HG02759 (cell line): ENCODE data around the gene PRKCE.

ENCODE experiments used
- ATAC-seq: cut with Tn5 transposase; IDR thresholded peaks from one replicate; pipeline ENCODE4 v1.9.1; 2021; ENCODE audit warnings: mild to moderate bottlenecking, moderate library complexity; ENCODE audit not compliant: unreplicated experiment

PRKCE gene

GRCh38 chr2:45722477-45722876 is 71.0 kb downstream of the PRKCE start:
- ATAC-seq, result no peak

- ATAC-seq, result no peak
Measured at GRCh38 chr2:45723857-45724256, 72.4 kb downstream of the PRKCE start.

- ATAC-seq, result no peak
Measured at GRCh38 chr2:45724335-45724734, 72.9 kb downstream of the PRKCE start.

DNA sequence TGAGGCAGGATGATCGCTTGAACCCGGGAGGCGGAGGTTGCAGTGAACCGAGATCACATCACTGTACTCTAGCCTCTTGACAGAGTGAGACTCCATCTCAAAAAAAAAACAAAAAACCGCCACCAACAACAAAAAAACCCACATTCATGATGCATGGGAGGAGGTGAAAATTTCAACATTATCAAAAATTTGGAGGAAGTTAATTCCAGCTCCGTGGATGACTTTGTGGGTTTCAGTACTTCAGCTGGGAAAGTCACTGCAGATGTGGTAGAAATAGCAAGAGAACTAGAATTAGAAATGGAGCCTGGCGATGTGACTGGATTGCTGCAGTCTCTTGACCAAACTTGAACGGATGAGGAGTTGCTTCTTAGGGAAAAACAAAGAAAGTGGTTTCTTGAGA is 74.3 kb downstream of the PRKCE start:
- ATAC-seq, result no peak

- no peak for ATAC-seq
Measured at GRCh38 chr2:45726188-45726587, 74.7 kb downstream of the PRKCE start.

- ATAC-seq, result peak; percentile 83
Measured at GRCh38 chr2:45728458-45728942, 77.0 kb downstream of the PRKCE start.

DNA sequence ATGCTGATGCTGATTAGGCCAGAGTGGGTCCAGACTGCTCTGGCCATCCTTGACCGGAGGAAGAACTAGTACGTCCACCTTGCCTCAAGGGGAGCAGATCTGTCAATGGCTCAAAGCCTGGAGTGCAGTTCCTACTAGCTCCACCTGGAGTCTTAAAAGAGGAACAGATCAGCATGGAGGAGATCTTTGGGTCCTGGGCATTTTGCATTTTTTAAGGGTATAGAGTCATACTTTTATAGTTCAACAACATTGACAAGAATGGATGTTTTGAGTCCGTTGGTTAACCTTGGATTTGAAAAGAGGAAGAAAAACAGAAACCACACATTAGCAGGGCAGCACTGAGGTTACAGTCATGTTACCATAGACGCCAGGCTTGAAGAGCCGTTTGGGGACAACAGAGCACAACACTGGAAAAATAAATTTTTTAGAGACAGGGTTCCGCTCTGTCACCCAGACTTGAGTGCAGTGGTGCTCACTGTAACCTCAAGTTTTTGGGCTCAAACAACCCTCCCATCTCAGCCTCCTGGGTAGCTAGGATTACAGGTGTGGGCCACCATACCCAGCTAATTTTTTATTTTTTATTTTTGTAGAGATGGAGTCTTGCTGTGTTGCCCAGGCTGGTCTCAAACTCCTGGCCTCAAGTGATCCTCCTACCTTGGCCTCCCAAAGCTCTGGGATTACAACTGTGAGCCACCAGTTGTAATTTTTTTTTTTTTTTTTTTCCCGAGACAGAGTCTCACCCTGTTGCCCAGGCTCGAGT is 78.5 kb downstream of the PRKCE start:
- peak; percentile 64 for ATAC-seq

DNA sequence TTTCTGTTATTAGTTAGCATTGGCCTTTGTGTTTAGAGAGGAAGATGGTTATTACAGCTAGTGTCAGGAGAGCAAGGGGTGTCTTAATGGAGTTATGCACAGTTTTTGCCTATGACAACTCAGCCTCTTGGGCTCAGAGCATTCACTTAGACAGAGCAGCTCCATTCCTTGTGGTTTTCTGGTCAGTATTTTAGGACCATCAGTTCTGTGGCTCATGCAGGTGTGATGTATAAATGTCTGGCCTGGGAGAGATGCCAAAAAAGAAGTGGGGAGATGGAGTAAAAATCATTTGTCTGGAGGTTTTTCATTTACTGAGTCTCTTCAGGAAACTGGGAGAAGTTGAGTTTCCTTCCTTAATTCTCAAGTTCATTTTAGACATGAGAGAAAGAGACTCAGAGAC is 79.7 kb downstream of the PRKCE start:
- ATAC-seq, result no peak

- no peak for ATAC-seq
Measured at GRCh38 chr2:45732436-45732835, 81.0 kb downstream of the PRKCE start.

GRCh38 chr2:45732946-45733345 is 81.5 kb downstream of the PRKCE start:
- ATAC-seq, result no peak

- no peak for ATAC-seq
Measured at GRCh38 chr2:45734336-45734735, 82.9 kb downstream of the PRKCE start.

- no peak for ATAC-seq
Measured at GRCh38 chr2:45734952-45735351, 83.5 kb downstream of the PRKCE start.

DNA sequence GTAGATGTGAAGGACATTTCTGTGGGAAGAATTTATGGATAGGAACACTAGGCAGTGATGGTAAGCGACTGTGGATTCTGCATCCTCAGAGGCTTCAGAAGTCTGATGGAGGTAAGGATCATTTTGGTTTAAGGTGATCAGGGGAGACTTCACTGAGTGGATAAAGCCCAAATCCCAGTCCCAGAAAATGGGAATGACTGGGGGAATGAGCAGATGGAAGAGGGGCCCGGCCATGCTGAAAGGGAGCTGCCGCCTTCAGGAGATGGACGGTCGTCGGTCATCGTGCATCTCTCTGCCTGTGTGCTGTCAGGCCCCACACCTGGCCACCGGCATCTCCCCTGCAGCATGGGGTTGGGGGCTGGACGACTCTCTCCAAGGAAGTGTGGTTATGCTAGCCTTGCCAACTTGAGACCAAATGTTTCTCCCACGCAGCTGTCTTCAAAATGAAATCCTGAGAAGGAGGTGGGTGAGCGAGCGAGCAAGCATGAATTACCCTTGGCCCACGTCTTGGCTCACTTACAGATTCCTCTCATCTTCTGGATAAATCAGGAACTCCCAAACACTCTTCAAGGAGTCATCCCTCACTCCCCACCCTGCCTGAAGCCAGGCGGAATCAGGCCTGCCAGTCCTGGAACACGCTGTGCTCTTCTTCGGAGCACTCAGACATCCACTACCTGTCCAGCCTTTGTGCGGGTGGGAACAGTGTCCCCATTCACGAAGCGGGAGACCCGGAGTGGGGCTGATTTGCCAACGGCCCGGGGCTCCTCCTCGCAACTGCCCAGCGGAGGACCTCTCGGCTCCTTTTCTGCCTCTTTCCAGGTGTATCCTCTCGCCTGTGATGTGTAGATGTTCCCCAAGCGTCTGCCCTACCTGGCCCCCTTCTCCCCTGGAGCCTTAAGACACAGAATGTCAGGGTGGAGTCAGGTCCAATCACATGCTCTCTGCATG is 85.6 kb downstream of the PRKCE start:
- ATAC-seq, result no peak

- ATAC-seq, result no peak
Measured at GRCh38 chr2:45739796-45740485, 88.5 kb downstream of the PRKCE start.

GRCh38 chr2:45741161-45741850 is 89.8 kb downstream of the PRKCE start:
- ATAC-seq, result no peak

DNA sequence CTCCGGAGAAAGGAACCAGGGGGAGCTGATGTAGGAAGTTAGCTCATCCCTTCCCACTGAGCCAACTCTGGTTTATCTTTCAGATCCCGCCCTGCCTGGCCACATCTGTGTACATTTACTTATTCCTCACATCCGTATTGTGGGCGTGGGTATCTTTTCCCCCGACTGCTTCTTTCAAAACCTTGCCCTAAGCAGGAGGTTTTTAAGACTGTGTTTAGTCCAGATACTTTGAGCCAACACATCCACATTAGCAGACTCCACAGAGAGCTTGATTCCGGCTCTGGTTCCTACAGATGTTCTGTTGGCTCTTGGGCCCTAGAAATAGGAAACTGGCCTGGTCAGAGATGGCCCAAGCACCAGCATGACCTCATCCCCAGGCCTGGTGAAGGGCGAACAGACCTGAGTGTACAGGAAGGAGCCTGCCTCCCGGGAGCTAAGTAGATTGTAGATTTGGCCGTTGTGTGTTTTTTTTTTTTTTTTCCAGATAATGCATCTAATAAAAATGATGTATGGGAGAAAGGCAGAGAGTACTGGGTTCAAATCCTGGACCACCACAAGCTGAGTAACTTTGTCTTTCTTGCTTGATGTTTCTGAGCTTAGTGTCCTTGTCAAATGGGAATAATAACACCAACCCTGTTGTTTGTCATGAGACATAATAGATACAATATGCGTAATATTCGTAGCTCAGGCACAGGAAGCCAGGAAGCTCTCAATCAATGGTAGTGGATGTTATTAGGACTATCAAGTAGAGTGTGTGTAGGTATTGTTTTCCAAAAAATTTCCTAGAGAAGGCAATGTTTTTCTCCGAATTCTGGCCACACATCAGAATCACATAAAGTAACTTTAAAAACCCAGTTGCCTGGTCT is 92.3 kb downstream of the PRKCE start:
- ATAC-seq, result no peak

- ATAC-seq, result no peak
Measured at GRCh38 chr2:45745231-45745630, 93.8 kb downstream of the PRKCE start.

DNA sequence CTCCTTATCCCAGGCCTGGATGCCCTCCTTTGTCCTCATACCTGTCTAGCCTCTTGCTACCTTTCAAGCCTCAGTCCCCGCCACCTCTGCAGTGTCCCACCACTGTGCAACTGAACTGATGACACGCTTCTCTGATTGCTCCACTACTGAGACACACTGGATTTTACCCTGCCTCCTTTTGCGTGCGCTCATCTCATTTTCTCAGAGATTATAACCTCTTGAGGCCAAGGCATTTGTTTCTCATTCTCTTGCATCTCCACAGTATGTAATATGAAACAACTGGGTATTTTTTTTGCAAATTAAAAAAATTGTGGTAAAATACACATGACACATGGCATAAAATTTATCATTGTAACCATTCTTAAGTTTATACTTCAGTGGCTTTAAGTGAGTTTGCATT is 95.4 kb downstream of the PRKCE start:
- no peak for ATAC-seq

GRCh38 chr2:45747363-45747762 is 95.9 kb downstream of the PRKCE start:
- ATAC-seq, result no peak

- ATAC-seq, result no peak
Measured at GRCh38 chr2:45748239-45748638, 96.8 kb downstream of the PRKCE start.
